CD1c-positive myeloid dendritic cell (primary cell): Measurements from ENCODE around the gene SLC29A3.

Source experiments
- DNase-seq: peaks from one replicate; pipeline ENCODE4 v3.0.0-alpha.2; 2016; ENCODE audit errors: extremely low spot score

SLC29A3 gene

DNA sequence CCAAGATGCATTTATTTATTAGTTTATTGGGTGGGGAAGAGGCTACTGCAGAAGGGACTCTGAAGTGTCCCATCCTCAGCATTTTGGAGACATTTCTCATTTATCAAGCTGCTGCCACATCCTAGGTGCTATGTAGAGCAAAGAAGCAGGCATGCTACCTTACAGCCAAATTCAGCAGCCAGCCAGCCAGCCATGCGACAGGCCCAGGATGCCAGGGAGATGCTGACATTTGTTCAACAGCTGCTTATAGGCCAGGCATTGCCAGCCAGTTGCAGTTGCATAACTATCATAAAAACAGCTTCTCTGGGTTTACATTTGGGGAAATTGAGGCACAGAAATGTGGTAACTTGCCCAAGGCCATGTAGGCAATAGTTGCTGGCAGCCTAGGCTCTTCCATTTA, 2.3 kb downstream of the SLC29A3 start:
- no peak for DNase-seq

DNA sequence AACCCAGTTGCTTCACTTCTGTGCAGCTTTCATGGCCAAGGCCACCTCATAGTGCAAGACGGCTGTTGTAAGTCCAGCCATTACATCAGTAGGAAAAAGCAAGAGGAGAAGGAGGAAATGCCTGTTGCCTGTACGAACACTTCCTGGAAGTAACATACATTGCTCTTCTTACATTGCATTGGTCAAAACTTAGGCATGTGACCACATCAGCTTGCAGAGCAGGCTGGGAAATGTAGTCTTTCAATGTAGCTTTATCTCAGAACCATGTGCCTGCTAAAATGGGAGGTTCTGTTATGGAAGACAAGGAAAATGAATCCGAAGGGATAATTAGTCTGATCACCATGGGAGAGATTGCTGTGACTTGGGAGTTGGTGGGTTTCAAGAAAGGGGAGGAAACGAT, 4.3 kb downstream of the SLC29A3 start:
- peak; percentile 43 for DNase-seq

DNA sequence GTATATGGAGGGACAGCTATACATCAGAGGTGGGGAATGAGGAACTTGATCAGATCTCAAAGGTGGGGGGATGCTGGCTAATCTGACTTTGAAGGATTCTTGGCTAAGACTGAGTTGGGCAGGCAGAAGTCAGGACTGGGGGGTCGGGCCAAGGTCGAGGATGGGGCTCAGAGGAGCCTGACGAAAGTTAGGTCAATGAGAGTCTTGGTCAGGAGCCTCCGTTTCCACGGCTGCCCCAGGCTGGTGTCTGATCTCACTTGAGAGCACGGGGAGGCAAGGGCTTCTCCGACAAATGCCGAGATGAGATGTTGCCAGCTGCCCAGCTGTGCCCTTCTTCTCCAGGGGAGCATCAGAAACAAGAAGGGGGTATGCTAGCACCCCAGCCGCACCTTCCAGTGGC, 5.7 kb downstream of the SLC29A3 start:
- DNase-seq, result no peak

DNA sequence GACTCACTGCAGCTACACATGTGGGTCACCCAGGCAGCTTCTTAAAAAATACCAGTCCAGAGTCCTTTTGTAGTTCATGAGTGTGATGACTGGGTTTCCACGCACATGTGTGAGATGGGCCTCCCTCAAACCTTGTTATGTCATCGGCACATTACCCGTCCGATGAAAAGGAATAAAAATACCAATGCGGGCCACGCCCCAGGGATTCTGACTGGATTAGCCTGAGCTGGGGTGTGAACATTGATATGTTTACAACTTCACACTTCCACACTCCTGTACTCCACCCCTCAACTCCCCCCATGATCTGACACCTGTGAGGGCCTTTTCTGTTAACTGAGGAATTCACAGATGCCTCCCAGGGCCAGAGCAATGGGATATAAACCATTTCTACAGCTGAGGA, 6.2 kb downstream of the SLC29A3 start:
- DNase-seq, result no peak

DNA sequence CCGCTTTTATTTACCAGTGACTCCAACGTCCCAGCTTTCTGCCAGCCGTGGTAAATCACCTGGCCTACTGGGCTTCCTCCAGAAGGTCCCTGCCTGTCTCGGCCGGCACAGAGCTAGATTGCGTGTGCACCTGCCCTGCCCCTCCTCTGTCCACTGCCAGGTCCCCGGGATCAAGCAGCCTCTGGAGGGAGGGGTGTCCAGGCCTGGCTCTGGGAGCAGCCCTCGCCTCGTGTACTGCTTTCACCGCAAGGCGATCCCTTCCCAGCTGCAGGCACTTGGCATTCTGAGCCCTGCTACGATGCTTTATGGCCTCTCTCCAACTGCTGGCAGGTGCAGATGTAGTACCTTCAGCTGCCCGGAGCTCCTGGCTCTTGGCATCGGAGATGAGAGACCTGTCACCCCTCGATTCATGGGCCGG, 7.4 kb downstream of the SLC29A3 start:
- no peak for DNase-seq

DNA sequence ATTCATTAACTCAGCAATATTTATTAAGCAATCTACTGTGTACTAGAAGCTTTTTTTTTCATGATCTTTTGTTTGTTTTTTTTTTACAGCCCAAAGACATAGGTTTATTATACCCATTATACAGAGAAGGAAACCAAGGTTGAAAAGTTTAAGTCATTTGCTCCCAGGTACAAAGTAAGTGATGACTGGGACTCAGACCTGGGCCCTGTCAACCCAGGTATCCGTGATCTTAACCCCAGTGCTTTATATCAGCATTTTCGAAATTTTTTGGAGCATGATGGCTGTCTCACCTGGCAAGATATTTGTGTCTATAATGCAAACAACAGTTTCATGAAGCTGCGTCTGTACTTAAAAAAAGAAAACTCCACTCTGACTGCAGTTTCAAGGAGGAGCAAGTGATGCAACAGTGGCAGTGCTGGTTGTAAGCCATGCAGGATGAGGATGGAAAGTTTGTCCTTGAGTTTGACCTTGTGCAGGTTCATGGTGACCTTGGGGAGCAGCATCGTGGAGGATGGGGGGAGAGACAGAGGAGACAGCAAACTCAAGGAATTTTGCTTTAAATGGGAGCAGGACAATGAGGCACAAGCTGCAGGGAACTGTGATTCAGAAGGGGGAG, 11.8 kb downstream of the SLC29A3 start:
- DNase-seq, result no peak

DNA sequence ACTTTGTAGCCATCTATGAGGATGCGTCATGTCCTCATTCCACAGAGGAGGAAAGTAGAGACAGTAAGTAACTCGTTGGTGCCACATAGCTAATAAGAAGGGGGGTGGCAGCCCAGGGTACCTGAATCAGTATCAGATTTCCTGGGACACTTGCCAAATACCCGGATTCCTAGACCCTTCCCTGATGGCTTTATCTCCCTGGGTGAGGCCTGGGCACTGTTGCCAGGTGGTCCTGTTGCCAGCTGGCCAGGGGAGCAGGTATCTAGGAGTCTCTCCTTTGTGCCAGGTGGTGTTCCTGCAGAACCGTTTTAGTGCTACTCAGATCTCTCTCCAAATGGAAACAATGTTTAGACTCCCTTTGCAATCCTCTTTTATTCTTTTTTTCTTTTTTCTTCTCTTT, 12.7 kb downstream of the SLC29A3 start:
- no peak for DNase-seq

DNA sequence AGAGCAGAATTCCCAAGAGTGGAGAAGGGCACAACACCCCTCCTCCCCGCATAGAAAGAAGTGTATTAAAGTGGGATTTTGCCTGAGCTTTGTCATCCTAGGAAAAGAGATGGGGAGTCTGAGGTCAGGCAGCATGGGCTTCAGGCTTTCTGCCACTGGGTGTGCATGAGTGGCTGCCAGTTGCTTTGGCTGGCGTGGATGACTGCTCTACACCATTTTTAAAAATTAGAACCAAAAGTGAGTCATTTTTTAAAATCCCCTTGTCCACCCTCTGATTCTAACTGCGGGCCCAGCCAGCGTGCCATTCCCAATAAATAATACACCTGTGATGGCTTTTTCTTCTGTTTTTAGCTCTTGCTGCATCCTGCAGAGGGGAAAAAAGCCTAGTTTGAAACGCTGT, 13.4 kb downstream of the SLC29A3 start:
- no peak for DNase-seq

DNA sequence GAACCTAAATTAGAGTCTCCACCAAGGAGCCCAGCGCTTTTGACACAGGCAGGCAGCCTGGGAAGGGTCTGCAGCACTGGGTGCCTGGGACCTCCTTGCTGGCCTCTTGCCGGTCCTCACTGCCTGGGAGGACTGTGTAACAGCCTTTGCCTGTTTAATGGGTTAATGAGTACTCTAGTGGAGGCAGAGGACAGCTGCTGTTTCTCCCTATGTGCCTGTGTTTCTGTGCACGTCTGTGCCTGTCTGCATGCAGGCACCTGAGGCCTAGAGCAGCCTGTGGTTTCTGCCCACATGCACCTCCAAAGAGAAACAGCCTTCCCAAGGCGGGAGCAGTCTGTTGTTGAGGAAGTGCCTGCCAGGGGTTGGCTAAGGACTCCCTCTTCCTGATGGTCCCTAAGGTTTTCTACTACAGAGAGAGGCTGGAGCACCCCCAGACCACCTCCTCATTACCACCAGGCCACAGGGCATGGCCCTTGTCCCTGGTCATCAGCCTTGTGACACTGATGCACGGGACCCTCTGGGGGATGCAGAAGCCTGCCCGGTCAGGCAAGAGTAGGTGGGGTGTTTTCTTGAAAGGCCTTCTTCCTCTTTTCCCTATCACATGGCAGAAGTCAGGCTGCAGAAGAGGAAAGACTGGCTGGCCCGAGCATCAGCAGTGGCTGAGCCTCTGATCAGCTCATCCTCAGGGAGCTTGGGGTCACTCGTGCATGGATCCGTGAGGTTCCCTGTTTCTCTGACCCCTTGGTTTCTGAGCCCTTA, 14.2 kb downstream of the SLC29A3 start:
- peak; percentile 89 for DNase-seq

DNA sequence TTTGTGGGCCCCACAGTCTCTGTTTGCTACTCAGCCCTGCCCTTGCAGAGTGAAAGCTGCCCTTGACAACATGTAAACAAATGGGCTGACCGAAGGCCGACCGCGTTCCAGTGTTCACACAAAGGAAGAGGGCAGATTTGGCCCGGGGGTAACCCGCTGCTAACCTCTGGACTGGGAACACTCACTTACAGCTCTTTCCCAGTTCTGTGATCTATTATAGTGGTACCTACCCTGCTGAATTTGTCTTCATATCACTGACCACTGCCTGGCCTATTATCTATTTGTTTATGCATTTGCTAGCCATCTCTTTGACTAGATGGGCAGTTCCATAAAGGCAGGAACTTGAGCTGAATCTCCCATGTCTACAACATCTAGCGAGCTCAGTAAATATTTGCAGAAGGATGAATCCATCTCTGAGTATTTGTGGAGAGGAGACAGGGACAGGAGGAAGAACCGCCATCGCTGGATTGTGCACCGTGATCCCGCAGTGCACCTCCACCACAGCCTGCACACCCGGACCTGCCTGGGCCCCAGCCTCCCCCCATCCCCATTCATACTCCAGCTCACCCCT, 15.2 kb downstream of the SLC29A3 start:
- DNase-seq, result no peak

DNA sequence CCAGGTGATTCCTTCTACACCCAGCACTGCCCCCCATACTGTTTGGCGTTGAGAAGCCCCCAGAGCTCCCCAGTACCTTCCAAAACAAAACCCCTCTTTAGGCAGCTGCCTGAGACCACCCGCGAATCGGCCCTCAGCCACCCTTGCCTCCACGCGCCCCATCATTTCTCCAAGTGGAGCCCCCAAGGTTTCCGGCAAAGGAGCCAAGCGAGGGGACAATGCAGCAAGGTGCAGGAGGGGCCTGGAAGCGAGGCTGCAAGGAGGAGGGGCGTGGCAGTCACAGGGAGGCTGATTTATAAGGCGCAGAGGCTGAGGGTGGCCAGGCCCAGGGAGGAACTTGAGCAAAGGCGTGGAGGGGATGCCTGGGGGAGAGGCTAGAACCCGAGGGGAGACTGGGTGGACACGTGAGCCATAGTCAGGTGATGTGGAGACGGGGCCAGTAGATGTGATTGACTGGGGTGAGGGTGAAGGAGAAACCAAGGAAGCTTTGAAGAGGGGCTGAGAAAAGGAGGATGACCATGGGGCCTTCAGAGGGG, 16.2 kb downstream of the SLC29A3 start:
- DNase-seq, result no peak

DNA sequence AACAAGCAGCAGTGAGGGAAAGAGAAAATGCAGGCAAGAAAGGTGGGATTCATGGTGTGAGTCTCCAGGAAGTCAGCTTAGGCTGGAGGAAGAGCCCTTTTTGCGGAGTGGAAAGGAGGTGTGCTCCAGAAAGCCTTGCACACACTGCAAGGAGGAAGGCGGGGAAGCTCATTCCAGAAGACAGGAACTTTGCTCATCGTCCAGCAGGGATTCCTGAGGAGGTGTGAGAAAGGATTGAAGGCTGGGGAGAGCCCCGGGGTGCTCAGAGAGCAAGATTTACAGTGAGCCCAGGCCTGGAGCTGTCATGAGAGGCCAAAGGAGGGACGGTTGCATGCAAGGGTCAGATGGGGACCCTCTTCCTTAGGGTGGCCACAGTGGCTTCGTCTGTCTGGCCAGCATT, 17.6 kb downstream of the SLC29A3 start:
- DNase-seq, result no peak

DNA sequence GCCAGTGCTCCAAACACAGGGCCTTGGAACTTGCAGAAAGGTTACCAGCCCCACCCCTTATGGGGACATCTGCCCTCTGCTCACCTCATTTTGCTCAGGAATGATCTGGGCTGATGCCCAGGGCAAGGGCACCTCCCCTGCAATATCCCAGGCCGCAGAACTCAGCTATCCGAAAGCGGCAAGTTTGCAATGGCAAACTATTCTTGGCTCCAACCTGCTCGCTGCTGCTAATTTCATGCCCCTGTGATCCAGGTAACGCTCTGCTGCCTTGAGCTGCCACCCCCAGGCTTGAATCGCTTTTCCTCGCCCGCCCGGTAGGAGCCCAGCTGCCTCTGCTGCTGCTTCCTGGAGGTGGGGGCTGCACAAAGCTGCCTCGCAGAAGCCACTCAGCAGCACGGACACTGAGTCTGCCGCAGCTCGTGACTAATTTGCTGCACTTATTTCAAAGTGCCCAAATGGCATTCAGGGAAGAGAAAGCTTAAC, 18.2 kb downstream of the SLC29A3 start:
- no peak for DNase-seq

DNA sequence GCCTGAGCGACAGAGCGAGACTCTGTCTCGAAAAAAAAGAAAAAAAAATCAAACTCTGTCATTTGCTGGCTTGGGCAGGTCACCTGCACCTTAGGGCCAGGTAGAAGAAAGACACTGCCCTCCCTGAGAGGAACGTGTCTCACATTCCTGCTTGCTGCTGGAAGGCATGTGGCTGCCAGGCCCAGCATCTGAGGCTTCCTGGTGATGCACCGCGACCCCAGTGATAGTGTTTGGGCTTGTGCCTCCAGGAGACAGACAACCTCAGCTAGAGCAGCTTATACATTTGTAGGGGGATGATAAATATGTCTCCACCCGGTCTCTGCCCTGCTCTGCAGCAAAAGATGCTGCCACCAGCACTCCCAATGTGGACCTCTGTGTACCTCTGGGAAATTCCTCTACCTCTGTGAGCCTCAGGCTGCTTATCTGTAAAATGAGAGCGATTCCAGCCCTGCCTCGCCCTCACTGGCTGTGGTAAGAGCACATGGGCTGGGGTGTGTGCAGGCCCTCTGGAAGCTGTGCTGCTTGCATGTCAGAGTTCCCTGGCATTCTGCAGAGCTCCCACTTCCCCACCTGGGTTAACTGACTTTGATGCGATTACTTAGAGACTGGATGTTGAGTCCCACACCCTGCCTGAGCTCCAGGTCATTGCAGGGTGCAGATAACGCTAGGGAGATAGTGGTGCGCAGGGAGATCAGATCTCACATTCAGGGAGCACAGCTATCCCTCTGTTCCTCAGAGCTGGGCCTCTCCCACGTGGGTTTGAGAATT, 19.9 kb downstream of the SLC29A3 start:
- DNase-seq, result no peak

DNA sequence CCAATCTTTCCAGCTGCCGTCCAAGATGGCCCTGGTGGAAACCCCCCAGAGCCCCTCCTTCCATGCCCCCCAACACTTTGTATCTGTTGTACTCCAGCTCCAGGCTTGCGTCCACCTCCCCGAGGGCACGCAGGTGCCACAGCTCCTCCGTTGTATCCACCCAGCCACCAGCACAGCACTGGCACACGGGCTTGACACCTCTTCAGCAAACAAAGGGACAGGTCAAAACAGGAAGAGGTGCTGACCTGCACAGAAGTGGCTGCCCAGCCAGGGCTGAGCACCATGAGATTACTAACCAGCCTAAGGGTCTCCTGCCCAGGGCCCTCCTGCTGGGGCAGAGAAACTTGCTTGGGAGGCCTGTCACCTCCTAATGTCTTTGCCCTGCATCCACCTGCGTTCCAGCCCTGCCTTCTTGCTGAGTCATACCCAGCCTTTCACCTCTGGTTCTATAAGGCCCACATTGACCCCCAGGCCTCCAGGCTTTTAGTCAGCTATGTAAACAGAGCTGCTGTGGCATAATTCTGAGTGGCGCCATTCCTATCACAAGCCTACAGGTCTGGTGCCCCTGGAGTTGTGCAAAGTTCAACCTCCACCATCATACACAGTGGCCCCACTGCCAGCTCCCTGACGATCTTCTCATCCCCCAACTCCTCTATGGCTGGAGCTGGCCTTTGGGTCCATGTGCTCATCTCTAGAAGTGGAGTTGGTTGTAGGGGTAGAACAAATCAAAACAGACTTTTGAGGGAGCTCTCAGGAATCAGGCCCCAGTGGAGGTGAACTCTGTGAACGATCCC, 20.9 kb downstream of the SLC29A3 start:
- DNase-seq, result no peak

DNA sequence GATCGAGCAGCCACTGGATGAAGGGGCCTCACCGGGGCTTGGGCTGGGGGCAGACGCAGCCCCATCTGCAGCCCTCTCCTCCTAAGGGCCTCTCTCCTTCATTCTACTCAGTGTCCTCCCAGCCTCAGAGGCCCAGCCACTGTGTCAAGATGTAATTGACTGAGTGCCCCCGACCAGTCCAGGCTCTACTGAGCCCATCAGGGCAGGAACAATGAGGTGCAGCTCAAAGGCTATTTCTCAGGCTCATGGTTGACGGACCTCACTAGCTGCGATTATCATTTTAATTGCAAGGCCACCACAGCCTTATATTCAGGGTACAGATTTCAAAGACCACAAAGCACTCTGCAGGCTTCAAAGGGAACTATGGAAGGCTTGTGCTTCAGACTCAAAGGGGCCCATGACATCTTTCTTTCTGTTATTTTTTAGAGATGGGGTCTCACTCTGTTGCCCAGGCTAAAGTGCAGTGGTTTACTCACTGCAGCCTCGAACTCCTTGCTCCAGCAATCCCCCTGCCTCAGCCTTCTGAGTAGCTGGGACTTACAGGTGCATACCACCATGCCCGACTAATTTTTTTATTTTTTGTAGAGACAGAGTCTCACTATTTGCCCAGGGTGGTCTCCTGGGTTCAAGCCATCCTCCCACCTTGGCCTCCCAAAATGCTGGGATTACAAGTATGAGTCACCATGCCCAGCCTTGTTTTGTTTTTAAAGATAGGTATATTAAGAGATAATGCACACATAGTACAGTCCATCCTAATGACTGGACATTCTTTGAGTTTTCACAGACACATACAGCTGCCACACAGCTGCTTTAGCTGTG, 23.7 kb downstream of the SLC29A3 start:
- no peak for DNase-seq

DNA sequence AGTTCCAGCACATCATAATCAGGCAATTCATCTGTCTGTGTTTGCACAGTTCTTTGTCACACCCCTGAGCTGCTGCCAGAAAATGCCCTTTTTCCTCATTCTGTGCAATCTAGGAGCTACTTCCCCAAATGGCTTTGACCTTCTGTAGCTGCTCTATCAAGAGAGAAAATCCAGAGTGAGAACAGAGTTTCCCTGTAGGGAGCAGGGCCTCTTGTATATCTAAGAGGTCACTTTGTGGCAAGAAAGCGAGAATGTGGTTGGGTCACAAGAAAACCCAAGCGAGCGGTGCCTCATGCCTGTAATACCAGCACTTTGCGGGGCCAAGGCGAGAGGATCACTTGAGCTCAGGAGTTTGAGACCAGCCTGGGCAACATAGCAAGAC, 24.3 kb downstream of the SLC29A3 start:
- peak; percentile 86 for DNase-seq

DNA sequence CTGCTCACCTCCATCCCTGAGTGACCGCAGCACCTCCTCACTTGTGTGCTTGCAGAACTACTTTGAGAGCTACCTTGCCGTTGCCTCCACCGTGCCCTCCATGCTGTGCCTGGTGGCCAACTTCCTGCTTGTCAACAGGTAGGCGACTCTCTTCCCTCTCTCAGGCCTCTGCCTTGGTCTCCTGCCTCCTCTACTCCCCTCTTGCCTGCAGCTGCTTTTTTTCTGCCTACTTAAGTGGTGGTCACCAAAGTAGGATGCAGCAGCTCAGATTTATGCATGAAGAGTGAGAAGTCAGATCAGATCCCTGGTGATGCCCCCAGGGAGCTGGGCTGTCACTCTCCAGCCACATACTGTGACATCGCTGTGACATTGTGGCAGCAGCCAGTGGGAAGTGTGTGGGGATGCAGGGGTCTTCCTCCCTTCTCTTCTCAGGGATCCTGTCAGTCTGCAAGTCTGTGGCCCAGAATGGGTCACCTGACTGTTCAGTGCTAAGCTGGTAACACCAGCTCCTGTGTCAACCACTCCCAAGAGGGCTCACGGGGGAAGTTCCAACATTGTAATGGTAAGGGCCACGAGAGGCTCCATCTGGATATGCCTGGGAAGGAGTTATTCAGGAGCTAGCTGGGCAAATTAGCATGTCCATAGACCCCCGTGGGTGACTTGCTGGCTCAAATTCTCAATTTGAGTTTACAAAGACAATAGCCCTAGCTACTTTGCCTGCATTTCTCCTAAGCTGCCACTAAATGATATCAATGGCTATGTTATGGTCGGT, 25.3 kb downstream of the SLC29A3 start:
- DNase-seq, result no peak

DNA sequence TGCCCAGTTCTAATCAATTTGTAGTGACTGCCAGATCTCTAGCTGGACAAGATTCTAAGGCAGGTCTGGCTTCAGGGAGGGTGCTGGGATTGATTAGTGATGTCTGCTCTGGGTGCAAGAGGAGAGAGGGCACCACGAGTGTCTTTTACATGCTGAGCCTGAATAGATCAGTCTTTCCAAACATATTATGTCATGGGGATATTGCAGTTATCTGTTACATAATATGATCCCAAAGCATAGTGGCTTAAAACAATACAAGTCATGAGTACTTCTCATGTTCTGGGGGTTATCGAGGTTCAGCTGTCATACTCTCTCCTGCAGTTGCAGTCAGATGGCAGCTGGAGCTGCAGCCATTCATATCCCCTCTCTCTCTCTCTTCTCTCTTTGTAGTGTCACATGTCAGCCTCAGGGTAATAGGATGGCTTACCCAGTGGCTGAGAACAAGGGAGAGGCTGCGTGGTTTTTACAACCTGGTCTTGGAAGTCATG, 26.0 kb downstream of the SLC29A3 start:
- DNase-seq, result no peak

DNA sequence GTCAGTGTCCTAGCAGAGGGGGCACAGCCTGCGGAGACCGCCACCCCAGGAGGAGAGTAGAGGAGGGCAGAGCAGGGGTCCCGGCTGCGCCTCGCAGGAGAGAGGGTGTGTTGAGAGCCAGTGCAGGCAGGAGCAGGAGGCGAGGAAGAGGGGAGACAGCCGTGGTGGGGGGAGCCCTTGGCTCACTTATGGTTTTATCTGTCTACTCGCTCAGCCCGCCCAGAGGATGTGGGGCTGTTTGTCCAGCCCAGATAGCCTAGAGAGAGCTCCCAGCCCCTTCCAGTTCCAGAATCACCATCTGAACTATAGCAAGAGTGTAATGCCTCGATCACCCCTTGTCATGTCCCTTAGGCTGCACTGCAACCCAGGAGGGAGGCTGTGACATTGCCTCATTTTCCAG, 26.6 kb downstream of the SLC29A3 start:
- no peak for DNase-seq
